GM21737 (cell line): ENCODE data around the gene BAIAP3.

ENCODE experiments used
- ATAC-seq: cut with Tn5 transposase; IDR thresholded peaks from one replicate; pipeline ENCODE4 v1.9.1; 2021; ENCODE audit warnings: mild to moderate bottlenecking, moderate library complexity; ENCODE audit not compliant: unreplicated experiment

BAIAP3 gene

GRCh38 chr16:1298406-1298805 lies 35.0 kb upstream of the BAIAP3 start:
- no peak for ATAC-seq

GRCh38 chr16:1299012-1299867 lies 34.2 kb upstream of the BAIAP3 start:
- no peak for ATAC-seq

- no peak for ATAC-seq
Measured at GRCh38 chr16:1299868-1300203, 33.6 kb upstream of the BAIAP3 start.

- no peak for ATAC-seq
Measured at GRCh38 chr16:1300664-1301476, 32.6 kb upstream of the BAIAP3 start.

GRCh38 chr16:1301562-1301961 lies 31.9 kb upstream of the BAIAP3 start:
- ATAC-seq: no peak

GRCh38 chr16:1305823-1306222 lies 27.6 kb upstream of the BAIAP3 start:
- ATAC-seq: no peak

- no peak for ATAC-seq
Measured at GRCh38 chr16:1306334-1306733, 27.1 kb upstream of the BAIAP3 start.

GRCh38 chr16:1308036-1308976 lies 25.1 kb upstream of the BAIAP3 start:
- no peak for ATAC-seq

- ATAC-seq: peak; percentile 50
Measured at GRCh38 chr16:1308977-1309885, 24.2 kb upstream of the BAIAP3 start, which contains the start of gene UBE2I. UBE2I (plus strand) TSS chr16:1309636; CDS start chr16:1314031, 4,395 bp downstream.

- ATAC-seq: peak; percentile 10
Measured at GRCh38 chr16:1309888-1310831, 23.3 kb upstream of the BAIAP3 start.

- no peak for ATAC-seq
Measured at GRCh38 chr16:1310832-1311200, 22.6 kb upstream of the BAIAP3 start.

- no peak for ATAC-seq
Measured at GRCh38 chr16:1311212-1311737, 22.2 kb upstream of the BAIAP3 start.

GRCh38 chr16:1311738-1312466 lies 21.5 kb upstream of the BAIAP3 start:
- no peak for ATAC-seq

GRCh38 chr16:1312467-1312816 lies 21.0 kb upstream of the BAIAP3 start:
- no peak for ATAC-seq

- ATAC-seq: no peak
Measured at GRCh38 chr16:1312903-1313302, 20.5 kb upstream of the BAIAP3 start.

- ATAC-seq: no peak
Measured at GRCh38 chr16:1313721-1314369, 19.6 kb upstream of the BAIAP3 start.

GRCh38 chr16:1314399-1315068 lies 18.9 kb upstream of the BAIAP3 start:
- no peak for ATAC-seq
